Activated gamma-delta T cell (primary cell): ENCODE results near the gene PCDH8.

Experiments
- DNase-seq: peaks from one replicate; lab custom pipeline; 2025; lab: John Stamatoyannopoulos, UW
- total RNA-seq, 2 donors: gene quantifications; one replicate each; lab custom pipeline; 2026; lab: John Stamatoyannopoulos, UW

The PCDH8 gene
- total RNA-seq: 0.05 to 0.26 reads per million in 2 donors

GRCh38 chr13:52848455-52849195 lies at the start of gene PCDH8:
Gene PCDH8 (minus strand): TSS chr13:52848640. CDS start chr13:52848436, 204 bp downstream.
- no peak for DNase-seq

DNA sequence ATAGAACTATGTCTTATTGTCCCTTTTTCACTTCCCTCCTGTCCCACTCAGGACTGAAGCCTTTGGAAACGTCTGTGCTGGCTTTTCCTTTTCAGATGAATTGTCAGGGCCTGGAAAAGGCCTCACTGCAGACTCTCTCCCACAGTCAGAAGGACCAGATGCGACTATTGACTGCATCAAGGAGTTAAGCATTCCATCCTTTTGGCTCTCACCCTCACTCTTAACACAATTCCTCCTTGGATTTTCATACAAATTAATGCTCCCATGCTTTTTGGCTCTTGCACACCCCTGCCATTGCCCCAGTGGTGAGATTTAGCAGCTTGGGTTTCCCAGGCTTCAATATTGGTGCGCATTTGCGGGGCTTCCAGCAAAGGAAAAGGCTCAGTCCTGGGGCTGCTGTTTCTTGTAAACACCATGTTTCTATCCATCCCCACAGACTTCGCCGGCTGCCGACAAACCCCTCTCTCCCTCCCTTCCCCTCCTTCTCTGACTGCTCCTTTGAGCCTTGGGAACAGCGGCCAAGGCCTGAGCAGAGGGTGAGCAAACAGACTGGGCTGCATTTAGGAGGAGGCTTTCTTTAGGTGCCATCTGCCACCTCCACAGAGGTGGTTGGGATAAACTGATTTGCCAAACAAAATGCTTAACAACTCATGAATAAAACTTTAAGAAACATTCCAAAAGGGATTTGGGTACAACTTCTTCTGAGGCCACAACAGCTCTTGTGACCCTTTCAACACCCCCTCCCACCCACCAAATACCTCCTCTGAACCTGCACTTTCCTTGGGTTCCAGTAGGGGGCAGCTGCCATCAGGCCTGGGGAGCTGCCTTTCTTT lies 48.6 kb upstream of the PCDH8 start:
- no peak for DNase-seq

- DNase-seq: no peak
Measured at GRCh38 chr13:52894413-52894812, 46.0 kb upstream of the PCDH8 start.

DNA sequence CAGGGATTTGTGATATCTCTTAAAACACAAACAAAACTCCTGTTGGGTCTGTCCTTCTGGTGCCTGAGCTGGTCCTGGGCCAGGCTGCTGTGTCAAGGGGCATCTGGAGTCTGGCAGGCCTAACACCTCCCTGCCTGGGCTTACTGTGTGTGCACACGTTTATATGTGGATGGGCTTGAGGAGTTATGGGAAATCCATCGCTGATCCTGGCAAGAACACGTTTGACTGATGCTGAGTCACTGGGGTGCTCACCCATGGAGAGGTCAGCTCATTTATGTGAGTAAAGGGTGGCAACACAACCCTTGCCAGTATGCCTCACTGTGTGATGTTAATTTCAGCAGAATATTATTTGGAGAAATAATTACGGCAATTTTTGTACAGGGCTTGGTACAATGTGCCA lies 44.5 kb upstream of the PCDH8 start:
- no peak for DNase-seq

DNA sequence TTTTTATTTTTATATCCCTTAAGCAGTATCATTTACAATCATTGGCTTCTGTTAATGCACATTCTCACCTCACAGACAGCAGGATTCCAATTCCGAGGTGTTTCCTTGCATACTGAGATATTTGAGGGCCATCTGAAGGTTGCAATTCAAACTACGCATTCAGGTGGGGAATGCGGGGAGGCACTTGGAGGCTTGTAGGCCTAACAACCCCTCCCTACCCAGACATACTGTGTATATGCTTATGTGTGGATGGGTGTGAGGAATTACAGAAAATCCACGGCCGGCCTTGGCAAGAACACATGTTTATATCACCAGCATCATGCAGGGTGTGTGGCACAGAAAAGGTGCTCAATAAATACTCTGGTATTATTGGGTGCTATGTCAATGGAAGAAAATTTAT lies 43.3 kb upstream of the PCDH8 start:
- no peak for DNase-seq

- DNase-seq: no peak
Measured at GRCh38 chr13:52887165-52887564, 38.7 kb upstream of the PCDH8 start.

GRCh38 chr13:52885141-52885540 lies 36.7 kb upstream of the PCDH8 start:
- no peak for DNase-seq

- DNase-seq: no peak
Measured at GRCh38 chr13:52884429-52885010, 36.1 kb upstream of the PCDH8 start.

DNA sequence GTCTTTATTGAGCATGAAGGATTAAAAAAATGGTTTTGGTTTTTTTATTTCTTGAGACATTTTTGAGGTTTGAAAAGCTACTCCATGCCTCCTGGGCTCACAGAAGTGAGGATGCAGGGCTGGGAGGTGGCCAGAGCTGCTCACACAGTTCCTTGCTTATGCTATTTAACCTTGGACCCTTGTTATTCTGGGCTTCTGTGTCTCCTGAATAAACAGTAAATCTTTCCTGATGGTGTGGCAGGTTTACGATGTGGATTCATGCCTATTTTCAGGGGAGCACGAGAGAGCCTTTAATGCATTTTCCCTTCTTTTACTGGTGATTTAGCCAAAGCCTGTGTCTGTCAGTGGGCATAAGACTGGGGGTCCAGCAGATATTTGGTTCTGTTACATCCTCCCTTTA lies 34.3 kb upstream of the PCDH8 start:
- no peak for DNase-seq

DNA sequence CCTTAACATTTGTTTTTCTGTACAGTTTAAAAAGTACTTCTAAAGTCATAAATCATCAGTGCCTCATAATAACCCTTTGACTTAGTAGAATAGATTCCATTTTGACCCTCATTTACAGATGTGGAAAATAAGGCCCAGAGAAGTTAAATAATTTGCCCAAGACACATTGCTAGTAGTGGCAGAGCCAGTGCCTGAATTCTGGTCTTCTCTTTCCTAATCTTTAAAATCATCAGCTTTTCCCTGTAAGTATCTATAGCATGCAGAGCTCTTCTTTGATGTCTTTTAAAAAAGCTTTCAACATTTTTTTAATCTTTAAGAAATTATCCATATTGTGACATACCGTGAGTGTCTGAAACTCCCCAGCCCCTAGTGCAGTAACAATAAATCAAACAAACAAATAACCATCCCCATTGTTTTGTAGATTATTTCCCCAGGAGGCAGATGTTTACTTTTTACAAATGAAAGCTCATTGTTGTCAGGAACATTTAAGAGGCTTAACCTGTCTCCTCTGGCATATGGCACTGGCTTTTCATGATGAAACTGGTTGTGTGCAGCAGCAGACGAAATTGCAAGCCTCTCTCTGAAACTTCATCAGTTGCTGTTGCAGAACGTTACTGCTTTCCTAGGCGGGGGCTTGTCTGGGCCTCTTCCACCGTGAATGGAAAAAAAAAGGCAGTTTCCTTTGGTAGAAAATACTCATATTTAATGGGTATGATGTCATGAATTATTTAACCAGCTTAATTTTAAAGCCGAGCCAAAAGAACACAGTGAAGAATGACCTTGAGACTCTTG lies 31.7 kb upstream of the PCDH8 start:
- DNase-seq: no peak

DNA sequence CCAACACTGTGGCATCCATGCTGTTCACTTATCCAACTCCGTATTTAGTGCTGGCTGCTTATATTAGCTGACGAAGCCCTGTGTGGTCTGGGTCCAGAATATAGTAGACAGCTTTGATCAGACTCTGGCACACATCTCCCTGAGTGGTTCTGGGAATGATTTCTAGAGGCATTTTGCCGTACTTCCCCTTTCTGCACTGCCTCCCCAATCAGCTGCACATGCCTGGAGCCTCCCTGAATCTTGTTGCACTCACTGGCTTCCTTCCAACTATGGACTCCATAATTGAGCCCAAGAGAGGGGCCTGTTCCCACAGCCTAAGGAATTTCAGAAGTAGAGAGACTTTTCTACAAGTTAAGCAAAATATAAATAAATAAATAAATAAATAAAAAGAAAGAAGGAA lies 30.4 kb upstream of the PCDH8 start:
- DNase-seq: no peak

DNA sequence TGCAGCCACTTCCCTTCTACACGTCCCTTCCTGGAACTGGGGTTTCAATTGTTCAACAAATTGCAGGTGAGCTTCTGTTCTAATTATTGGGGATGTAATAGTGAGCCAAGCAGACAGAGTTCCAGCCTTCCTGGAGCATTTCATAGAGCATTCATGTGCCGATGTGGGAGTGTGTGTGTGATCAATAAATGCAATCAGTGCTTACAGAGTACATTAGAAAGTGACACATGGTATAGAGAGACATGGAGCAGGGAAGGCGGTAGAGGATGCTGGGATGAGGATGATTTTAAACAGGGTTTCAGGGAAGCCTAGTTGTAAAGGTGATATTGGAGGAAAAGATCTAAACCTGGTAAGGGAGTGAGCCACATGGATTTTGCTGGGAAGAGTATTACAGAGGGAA lies 21.7 kb upstream of the PCDH8 start:
- no peak for DNase-seq

- no peak for DNase-seq
Measured at GRCh38 chr13:52869621-52870020, 21.2 kb upstream of the PCDH8 start.

DNA sequence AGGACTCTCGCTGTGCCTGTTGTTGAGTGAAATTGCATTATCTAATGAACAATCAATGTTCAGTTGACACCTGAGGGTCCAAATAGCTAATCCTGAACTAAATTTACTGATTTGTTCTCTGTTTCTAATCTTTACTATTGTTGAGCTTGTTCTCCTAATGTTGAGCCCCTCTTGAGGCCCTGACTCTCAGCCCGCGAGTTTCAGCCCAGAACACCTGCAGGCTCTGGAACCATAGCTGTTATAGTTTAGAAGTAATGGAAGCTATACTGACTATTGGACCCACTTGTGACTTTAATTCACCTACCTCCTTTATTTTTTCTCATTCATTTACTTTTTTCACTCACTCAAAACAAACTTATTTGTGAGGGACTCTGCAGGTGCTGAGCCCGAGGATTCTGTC lies 20.6 kb upstream of the PCDH8 start:
- DNase-seq: no peak

GRCh38 chr13:52868190-52868589 lies 19.8 kb upstream of the PCDH8 start:
- DNase-seq: no peak

DNA sequence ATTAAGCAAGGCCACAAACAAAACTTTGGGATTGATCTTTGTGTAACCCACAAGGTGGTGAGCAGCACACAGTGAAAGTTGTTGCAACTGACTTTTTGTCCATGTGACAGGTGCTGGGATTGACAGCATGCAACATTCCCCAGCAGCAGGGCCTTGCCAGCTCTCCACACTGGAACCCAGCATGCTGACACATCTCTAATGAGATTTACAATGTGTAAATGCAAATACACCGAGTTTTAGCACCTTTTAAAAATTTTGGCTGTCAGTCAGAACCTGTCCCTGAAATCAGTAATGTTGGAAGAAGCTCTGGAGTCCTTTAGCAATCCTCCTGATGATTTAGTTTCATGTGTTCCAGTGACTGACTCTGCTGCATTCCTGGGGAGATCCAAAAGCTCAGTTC lies 16.5 kb upstream of the PCDH8 start:
- no peak for DNase-seq

- DNase-seq: no peak
Measured at GRCh38 chr13:52862358-52863206, 14.1 kb upstream of the PCDH8 start.

DNA sequence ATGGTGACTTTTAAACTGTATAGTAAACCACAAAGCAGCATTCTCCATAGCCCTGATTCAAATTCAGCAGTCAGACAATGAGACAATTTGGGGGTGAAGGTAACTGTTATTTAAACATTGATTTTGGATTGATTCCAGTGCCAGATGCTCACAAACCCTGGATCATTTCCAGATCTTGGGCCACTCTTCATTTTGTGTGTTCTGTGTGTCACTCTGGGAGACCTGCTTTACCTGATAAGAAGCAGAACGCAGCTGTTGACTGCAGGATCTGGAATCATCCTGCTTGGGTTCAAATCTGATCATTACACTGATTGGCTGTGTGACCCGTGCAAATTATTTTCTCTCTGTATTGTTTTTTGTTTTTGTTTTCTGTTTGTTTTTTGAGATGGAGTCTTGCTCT lies 4.0 kb upstream of the PCDH8 start:
- no peak for DNase-seq

DNA sequence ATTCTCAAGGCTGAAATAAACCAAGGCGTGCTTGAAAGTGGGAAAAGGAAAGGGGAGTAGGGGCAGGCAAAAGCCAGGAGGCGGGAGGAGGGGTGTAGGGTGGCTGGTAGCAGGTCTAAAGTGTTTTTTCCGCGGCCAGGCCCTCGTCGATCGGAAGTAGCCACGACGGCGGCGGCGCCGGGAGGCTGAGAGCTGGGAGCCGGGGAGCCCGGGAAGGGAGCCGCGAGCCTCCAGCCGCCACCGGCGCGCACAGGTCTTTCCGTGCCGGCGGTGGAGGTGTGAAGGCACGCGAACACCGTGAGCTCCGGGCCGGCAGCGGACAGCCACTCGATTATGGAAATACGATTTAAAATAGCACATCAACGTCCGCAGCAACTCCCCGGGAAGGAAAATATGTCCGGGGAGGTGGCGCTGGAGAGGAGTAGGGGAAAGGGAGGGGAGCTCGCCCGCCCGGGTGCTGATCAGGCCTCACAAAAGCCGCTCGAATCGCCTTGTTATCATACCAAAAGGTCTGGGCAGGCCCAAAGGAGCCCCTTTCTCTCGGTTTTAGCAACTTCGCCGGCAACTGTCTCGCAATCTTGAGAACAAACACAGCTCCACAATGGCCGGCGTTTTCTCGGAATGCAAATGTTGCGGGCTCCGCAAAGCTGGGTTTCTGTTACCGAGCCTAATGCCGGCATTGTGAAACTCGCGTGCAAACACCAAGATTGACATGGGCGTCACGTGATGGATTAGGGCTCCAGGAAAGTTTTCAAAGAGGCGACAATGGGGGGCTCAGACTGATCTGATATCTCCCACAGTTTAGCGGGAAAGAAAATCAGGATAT lies 2.9 kb upstream of the PCDH8 start:
- DNase-seq: no peak
